HepG2 (cell line): ENCODE results near the gene KLHL40. TPM values are rescaled to one million over a fixed set of nuclear protein-coding genes. Genes with fewer than 3 reads are reported as not detected.

Experiments
- BATF2 ChIP-seq: sonication (generic); formaldehyde crosslinking; IDR thresholded peaks from 2 replicates; pipeline ENCODE4 v1.8.0; 2022; ENCODE audit warnings: mild to moderate bottlenecking, missing genetic modification reagents, moderate library complexity
- DMTF1 ChIP-seq: sonication (generic); formaldehyde crosslinking; IDR thresholded peaks from 2 replicates; pipeline ENCODE4 v1.4.0; 2020; ENCODE audit warnings: mild to moderate bottlenecking, missing genetic modification reagents
- EHMT2 ChIP-seq: fragments of 200-600 bp; sonication (generic); IDR thresholded peaks from 2 replicates; pipeline ENCODE4 v1.7.0; 2017; ENCODE audit warnings: antibody characterized with exemption, low read depth, low read length, borderline replicate concordance
- HNRNPLL ChIP-seq: fragments of 200-400 bp; formaldehyde crosslinking; IDR thresholded peaks from 2 replicates; pipeline ENCODE4 v1.6.1; 2017; ENCODE audit warnings: mild to moderate bottlenecking, low read depth, low read length; ENCODE audit not compliant: poor library complexity, severe bottlenecking
- IRF2 ChIP-seq: IDR thresholded peaks from 2 replicates; pipeline ENCODE4 v1.6.1; 2018; ENCODE audit warnings: missing genetic modification reagents, missing compliant biosample characterization
- KDM2A ChIP-seq: sonication (generic); formaldehyde crosslinking; IDR thresholded peaks from 2 replicates; pipeline ENCODE4 v1.4.0; 2020; ENCODE audit warnings: low read depth, missing genetic modification reagents, borderline replicate concordance
- MNT ChIP-seq: fragments of 450-650 bp; IDR thresholded peaks from 2 replicates; pipeline ENCODE4 v1.6.1; 2016
- NCOR1 ChIP-seq: fragments of 200-600 bp; sonication (generic); IDR thresholded peaks from 2 replicates; pipeline ENCODE4 v1.7.0; 2017; ENCODE audit warnings: antibody characterized with exemption, low read length, borderline replicate concordance
- PRDM10 ChIP-seq: sonication (generic); formaldehyde crosslinking; IDR thresholded peaks from 2 replicates; pipeline ENCODE4 v1.4.0; 2020; ENCODE audit warnings: low read depth, missing genetic modification reagents
- SNRNP70 ChIP-seq: fragments of 200-400 bp; formaldehyde crosslinking; IDR thresholded peaks from 2 replicates; pipeline ENCODE4 v1.6.1; 2017; ENCODE audit warnings: mild to moderate bottlenecking, low read depth, low read length, moderate library complexity
- TMF1 ChIP-seq: sonication (generic); formaldehyde crosslinking; IDR thresholded peaks from 2 replicates; pipeline ENCODE4 v1.8.1; 2022; ENCODE audit warnings: low read depth, missing genetic modification reagents
- XBP1 ChIP-seq: sonication (generic); formaldehyde crosslinking; IDR thresholded peaks from 2 replicates; pipeline ENCODE4 v1.5.0; 2020; ENCODE audit warnings: missing genetic modification reagents
- YY1 ChIP-seq: IDR thresholded peaks from 2 replicates; pipeline ENCODE4 v1.6.1; 2011; ENCODE audit warnings: low read length, low read depth, moderate library complexity, mild to moderate bottlenecking; ENCODE audit not compliant: insufficient read depth, insufficient replicate concordance
- ZFP1 ChIP-seq: IDR thresholded peaks from 2 replicates; pipeline ENCODE4 v1.6.1; 2016
- ZFP91 ChIP-seq: sonication (generic); formaldehyde crosslinking; IDR thresholded peaks from 2 replicates; pipeline ENCODE4 v1.9.0; 2022; ENCODE audit warnings: missing genetic modification reagents, mild to moderate bottlenecking, borderline replicate concordance
- ZKSCAN8 ChIP-seq: IDR thresholded peaks from 2 replicates; pipeline ENCODE4 v1.6.1; 2016; ENCODE audit warnings: borderline replicate concordance, missing genetic modification reagents, missing compliant biosample characterization
- ZNF256 ChIP-seq: sonication (generic); formaldehyde crosslinking; conservative IDR thresholded peaks from 2 replicates; pipeline ENCODE4 v1.4.0; 2020; ENCODE audit warnings: missing genetic modification reagents
- ZNF563 ChIP-seq: sonication (generic); formaldehyde crosslinking; IDR thresholded peaks from 2 replicates; pipeline ENCODE4 v1.8.0; 2022; ENCODE audit warnings: mild to moderate bottlenecking, moderate library complexity, missing genetic modification reagents
- ZNF570 ChIP-seq: sonication (generic); formaldehyde crosslinking; IDR thresholded peaks from 2 replicates; pipeline ENCODE4 v1.4.0; 2020; ENCODE audit warnings: mild to moderate bottlenecking, missing genetic modification reagents, borderline replicate concordance
- ZSCAN25 ChIP-seq: sonication (generic); formaldehyde crosslinking; IDR thresholded peaks from 2 replicates; pipeline ENCODE4 v1.8.0; 2022; ENCODE audit warnings: mild to moderate bottlenecking, missing genetic modification reagents
- polyA plus RNA-seq, 8 experiments: library from polyadenylated mRNA; depleted of rRNA in 3 of 8; stranded (reverse) in 7 of 8; unstranded in 1 of 8; fragments of >200 nt; fragmentation: Illumina TruSeq in 4 of 8; extraction: Trizol in 4 of 8; gene quantifications; 2 replicates each; pipeline versions ENCODE4 v1.2.1 to v1.2.3, GENCODE V29; 2011 to 2016; ENCODE audit warnings: low read depth in 4 of 8, missing spikeins in 1 of 8, mixed read lengths in 1 of 8; ENCODE audit not compliant: insufficient read depth in 1 of 8
- total RNA-seq, 5 experiments: library from RNA; depleted of rRNA; stranded (reverse); fragments of >200 nt; fragmentation: Illumina TruSeq; extraction: Trizol; gene quantifications; 2 replicates each; pipeline ENCODE4 v1.2.3, GENCODE V29; 2016; ENCODE audit warnings: low read depth in 1 of 5

KLHL40 gene
- total and polyA plus RNA-seq, 2 of the 13 experiments (the other 11 are each of a cell fraction or from before 2014, with no cell fraction given), result not detected

- peak; percentile 56; the same call in 1 of the 2 replicates for TF ChIP-seq ZFP91 (CRISPR knock-in tag)
- TF ChIP-seq TMF1, result no peak
- no peak for TF ChIP-seq ZNF570 (CRISPR knock-in tag)
- TF ChIP-seq EHMT2, result 0 out of 2 replicates have a peak, but pooled peaks have one; percentile 68
- TF ChIP-seq ZNF563 (CRISPR knock-in tag), result no peak
- peak; percentile 60 for TF ChIP-seq MNT
- no peak for TF ChIP-seq YY1
- TF ChIP-seq ZSCAN25 (CRISPR knock-in tag), result no peak
- TF ChIP-seq PRDM10 (CRISPR knock-in tag), result no peak
- no peak for TF ChIP-seq HNRNPLL
- no peak for TF ChIP-seq XBP1 (CRISPR knock-in tag)
- TF ChIP-seq IRF2, result no peak
- TF ChIP-seq ZNF256 (CRISPR knock-in tag), result no peak
- TF ChIP-seq ZFP1 (CRISPR knock-in tag), result no peak
- no peak for TF ChIP-seq SNRNP70
- TF ChIP-seq DMTF1, result no peak
- TF ChIP-seq KDM2A, result no peak
- no peak for TF ChIP-seq BATF2 (CRISPR knock-in tag)
- peak; percentile 77 for TF ChIP-seq NCOR1
- TF ChIP-seq ZKSCAN8 (CRISPR knock-in tag), result no peak; the same call in 1 of the 2 replicates
Observed at GRCh38 chr3:42732196-42732828, 47.0 kb downstream of the KLHL40 start (continued).
